NB4 (cell line): ENCODE data around the gene LPXN.

ENCODE experiments used
- CTCF ChIP-seq: IDR thresholded peaks from one replicate; pipeline ENCODE4 v1.5.1; 2012; ENCODE audit warnings: low read depth, low read length
- MYC ChIP-seq: IDR thresholded peaks from 2 replicates; pipeline ENCODE4 v1.6.1; 2011; ENCODE audit warnings: low read depth, low read length
- POLR2A ChIP-seq: IDR thresholded peaks from 2 replicates; pipeline ENCODE4 v1.6.1; 2011; ENCODE audit warnings: mild to moderate bottlenecking; ENCODE audit not compliant: insufficient read length; ENCODE audit errors: extremely low read depth

GRCh38 chr11:58549644-58550043 lies 26.0 kb downstream of the LPXN start:
- no peak for TF ChIP-seq POLR2A
- TF ChIP-seq CTCF, result no peak
- TF ChIP-seq MYC, result no peak
